ENCODE data around the gene ZNF532.

Gene ZNF532

DNA sequence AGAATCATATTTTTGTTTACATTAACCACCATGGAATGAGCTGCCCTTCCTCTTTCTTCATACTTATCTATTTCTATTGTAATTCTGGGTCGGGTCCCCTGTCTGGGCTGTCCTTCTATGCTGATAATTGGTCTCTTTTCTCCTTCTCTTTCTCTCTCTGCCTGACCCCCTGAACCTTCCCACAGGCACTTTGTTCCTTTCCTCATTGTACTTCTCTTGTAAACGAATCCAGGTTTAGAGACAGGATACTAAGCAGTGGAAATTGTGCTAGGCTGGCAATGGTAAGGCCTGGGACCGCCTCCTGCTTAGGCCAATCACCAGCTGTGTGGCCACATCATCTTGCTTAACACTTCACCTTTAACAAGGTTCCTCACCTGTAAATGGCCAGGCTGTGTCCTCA is 137.0 kb downstream of the ZNF532 start:
- peaks cover 3% of the 10 kb centered on the region for H3K36me3 ChIP-seq (replicated peaks; ENCODE audit: low read depth, low read length)
- no peak for TF ChIP-seq EZH2phosphoT487 (IDR thresholded peaks at IDR 0.05; ENCODE audit: low read depth)
- TF ChIP-seq, protein P1, sequence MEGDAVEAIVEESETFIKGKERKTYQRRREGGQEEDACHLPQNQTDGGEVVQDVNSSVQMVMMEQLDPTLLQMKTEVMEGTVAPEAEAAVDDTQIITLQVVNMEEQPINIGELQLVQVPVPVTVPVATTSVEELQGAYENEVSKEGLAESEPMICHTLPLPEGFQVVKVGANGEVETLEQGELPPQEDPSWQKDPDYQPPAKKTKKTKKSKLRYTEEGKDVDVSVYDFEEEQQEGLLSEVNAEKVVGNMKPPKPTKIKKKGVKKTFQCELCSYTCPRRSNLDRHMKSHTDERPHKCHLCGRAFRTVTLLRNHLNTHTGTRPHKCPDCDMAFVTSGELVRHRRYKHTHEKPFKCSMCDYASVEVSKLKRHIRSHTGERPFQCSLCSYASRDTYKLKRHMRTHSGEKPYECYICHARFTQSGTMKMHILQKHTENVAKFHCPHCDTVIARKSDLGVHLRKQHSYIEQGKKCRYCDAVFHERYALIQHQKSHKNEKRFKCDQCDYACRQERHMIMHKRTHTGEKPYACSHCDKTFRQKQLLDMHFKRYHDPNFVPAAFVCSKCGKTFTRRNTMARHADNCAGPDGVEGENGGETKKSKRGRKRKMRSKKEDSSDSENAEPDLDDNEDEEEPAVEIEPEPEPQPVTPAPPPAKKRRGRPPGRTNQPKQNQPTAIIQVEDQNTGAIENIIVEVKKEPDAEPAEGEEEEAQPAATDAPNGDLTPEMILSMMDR (IDR thresholded peaks at IDR 0.05; ENCODE audit: low read depth, low read length), result no peak
- H3K27me3 ChIP-seq (ENCODE audit: low read depth, low read length), result no peaks in the 10 kb centered on the region
- H3K4me3 ChIP-seq (ENCODE audit: low read length), result no peak overlapping the region
- H4K20me1 ChIP-seq (ENCODE audit: insufficient read depth, low read length), result no peaks in the 10 kb centered on the region
- peaks cover 5% of the 10 kb centered on the region; the same call in 1 of the 2 replicates for H3K9me3 ChIP-seq (ENCODE audit: insufficient read depth, low read length)
- no peak overlapping the region for H3K4me2 ChIP-seq (ENCODE audit: low read length)
- no peaks in the 10 kb centered on the region for H3K79me2 ChIP-seq (ENCODE audit: low read length)
- no peak overlapping the region for H3K9ac ChIP-seq (ENCODE audit: low read length)
- no peak overlapping the region for H2AFZ ChIP-seq (ENCODE audit: low read depth, low read length)
- H3K27ac ChIP-seq (ENCODE audit: low read length), result no peak overlapping the region
- H3K4me1 ChIP-seq (ENCODE audit: low read length), result peaks cover 42% of the 10 kb centered on the region

DNA sequence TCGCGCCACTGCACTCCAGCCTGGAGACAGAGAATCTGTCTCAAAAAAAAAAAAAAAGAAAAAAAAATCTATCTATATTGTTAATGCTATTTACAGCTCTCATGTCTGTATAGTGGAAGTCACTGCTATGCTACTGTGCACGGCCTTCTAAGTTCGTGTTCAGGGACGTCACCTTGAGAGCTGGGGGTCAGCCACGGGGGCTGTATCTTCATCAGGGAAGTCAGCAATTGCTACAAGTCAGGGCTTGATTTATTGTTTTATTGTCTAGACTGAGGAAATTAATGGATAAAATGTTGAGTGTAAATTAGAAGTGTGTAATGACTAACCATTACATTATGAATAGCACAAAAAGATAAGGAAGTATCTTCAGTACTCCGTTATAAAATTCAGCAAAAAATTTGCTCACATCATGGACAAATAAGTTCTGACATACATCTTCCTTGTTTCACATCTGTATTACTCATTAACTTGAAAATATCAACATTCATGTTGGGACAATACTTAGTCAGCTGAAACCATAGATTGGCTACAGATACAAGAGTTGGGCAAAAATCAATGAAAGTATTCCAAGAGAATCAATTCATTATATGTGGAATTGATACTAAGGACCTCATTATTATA is 138.4 kb downstream of the ZNF532 start:
- Histone ChIP-seq H2AFZ (ENCODE audit: low read depth, low read length) (0 out of 2 replicates have a peak overlapping the region, but pooled peaks have one; percentile 9), H3K9ac (ENCODE audit: low read length) (no peak overlapping the region), H3K27ac (ENCODE audit: low read length) (no peak overlapping the region), H3K4me3 (ENCODE audit: low read length) (no peak overlapping the region), H4K20me1 (ENCODE audit: insufficient read depth, low read length) (no peaks in the 10 kb centered on the region), H3K9me3 (ENCODE audit: insufficient read depth, low read length) (peaks cover 6% of the 10 kb centered on the region; the same call in 1 of the 2 replicates), H3K4me1 (ENCODE audit: low read length) (peaks cover 46% of the 10 kb centered on the region), H3K36me3 (replicated peaks; ENCODE audit: low read depth, low read length) (peaks cover 4% of the 10 kb centered on the region), H3K4me2 (ENCODE audit: low read length) (peak overlapping the region; percentile 20), H3K27me3 (ENCODE audit: low read depth, low read length) (no peaks in the 10 kb centered on the region), H3K79me2 (ENCODE audit: low read length) (no peaks in the 10 kb centered on the region)
- TF ChIP-seq, protein P1 (IDR thresholded peaks at IDR 0.05; ENCODE audit: low read depth, low read length), result no peak
- TF ChIP-seq EZH2phosphoT487 (IDR thresholded peaks at IDR 0.05; ENCODE audit: low read depth), result no peak

DNA sequence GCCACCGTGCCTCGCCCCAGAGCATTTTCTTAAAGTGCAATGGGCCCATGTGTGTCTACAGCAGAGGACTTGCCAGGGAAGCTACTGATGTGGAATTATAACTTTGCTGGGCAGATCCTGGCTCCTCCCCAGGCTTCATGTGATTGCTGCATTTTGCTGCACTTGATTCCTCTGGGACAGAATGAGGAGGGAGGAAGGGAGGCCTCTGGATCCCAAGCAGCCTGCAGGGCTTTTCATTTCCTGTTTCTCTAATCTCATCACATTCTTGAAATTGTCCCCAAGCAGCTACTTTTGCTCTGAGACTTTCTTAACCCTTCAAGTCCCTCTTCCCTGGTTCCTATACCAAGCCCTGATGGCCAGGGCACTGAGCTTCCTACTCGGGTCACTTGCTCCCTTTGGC is 140.6 kb downstream of the ZNF532 start:
- Histone ChIP-seq H3K4me2 (ENCODE audit: low read length) (peak overlapping the region; percentile 38), H3K4me3 (ENCODE audit: low read length) (no peak overlapping the region), H3K79me2 (ENCODE audit: low read length) (no peaks in the 10 kb centered on the region), H3K9me3 (ENCODE audit: insufficient read depth, low read length) (peaks cover 6% of the 10 kb centered on the region; the same call in 1 of the 2 replicates), H3K36me3 (replicated peaks; ENCODE audit: low read depth, low read length) (peaks cover 4% of the 10 kb centered on the region), H3K27me3 (ENCODE audit: low read depth, low read length) (no peaks in the 10 kb centered on the region), H3K9ac (ENCODE audit: low read length) (no peak overlapping the region; the same call in 1 of the 2 replicates), H4K20me1 (ENCODE audit: insufficient read depth, low read length) (no peaks in the 10 kb centered on the region), H3K4me1 (ENCODE audit: low read length) (peaks cover 31% of the 10 kb centered on the region), H3K27ac (ENCODE audit: low read length) (peak overlapping the region; percentile 24), H2AFZ (ENCODE audit: low read depth, low read length) (no peak overlapping the region)
- TF ChIP-seq EZH2phosphoT487 (IDR thresholded peaks at IDR 0.05; ENCODE audit: low read depth), result no peak
- TF ChIP-seq, protein P1 (IDR thresholded peaks at IDR 0.05; ENCODE audit: low read depth, low read length), result no peak

DNA sequence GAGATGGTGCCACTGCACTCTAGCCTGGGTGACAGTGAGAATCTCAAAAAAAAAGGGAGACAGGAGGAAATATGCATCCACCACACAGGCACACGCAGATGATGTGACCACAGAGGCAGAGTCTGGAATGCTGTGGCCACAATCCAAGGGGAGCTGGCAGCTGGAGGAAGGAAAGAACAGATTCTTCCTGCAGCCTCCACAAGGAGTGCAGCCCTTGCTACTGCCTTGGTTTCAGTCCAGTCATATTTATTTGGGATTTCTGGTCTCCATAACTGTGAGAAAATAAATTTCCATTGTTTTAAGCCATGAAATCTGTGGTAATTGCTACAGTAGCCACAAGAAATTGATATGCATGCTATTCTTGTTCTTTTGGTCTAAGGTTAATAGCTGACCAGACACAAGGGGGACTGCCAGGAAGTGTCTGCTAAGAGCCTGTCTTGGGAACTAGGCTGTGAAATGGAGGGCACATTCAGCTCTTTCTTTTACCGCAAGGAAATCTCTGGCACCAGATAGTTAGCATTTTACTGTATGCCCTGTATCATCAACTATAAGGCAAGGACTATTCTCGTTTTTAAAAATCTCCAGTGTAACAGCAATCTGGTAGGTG is 141.9 kb downstream of the ZNF532 start:
- Histone ChIP-seq H3K4me3 (ENCODE audit: low read length) (no peak overlapping the region), H3K27ac (ENCODE audit: low read length) (no peak overlapping the region), H4K20me1 (ENCODE audit: insufficient read depth, low read length) (no peaks in the 10 kb centered on the region), H3K9me3 (ENCODE audit: insufficient read depth, low read length) (peaks cover 6% of the 10 kb centered on the region; the same call in 1 of the 2 replicates), H3K36me3 (replicated peaks; ENCODE audit: low read depth, low read length) (peaks cover 4% of the 10 kb centered on the region), H3K79me2 (ENCODE audit: low read length) (no peaks in the 10 kb centered on the region), H3K27me3 (ENCODE audit: low read depth, low read length) (no peaks in the 10 kb centered on the region), H2AFZ (ENCODE audit: low read depth, low read length) (peak overlapping the region; percentile 2; the same call in 1 of the 2 replicates), H3K9ac (ENCODE audit: low read length) (no peak overlapping the region), H3K4me2 (ENCODE audit: low read length) (peak overlapping the region; percentile 9; the same call in 1 of the 2 replicates), H3K4me1 (ENCODE audit: low read length) (peaks cover 33% of the 10 kb centered on the region)
- no peak for TF ChIP-seq EZH2phosphoT487 (IDR thresholded peaks at IDR 0.05; ENCODE audit: low read depth)
- TF ChIP-seq, protein P1 (IDR thresholded peaks at IDR 0.05; ENCODE audit: low read depth, low read length), result no peak

All from OCI-LY3 (cell line).